Ishikawa (cell line): Measurements from ENCODE around the gene ASPA.

Experiments used
- CREB1 ChIP-seq: IDR thresholded peaks from 2 replicates; pipeline ENCODE4 v1.6.1; 2012; ENCODE audit warnings: low read depth
- EP300 ChIP-seq: IDR thresholded peaks from 2 replicates; pipeline ENCODE4 v1.6.1; 2012; ENCODE audit warnings: borderline replicate concordance
- FOXM1 ChIP-seq: IDR thresholded peaks from 2 replicates; pipeline ENCODE4 v1.6.1; 2012; ENCODE audit warnings: low read depth, borderline replicate concordance
- MAX ChIP-seq: IDR thresholded peaks from 2 replicates; pipeline ENCODE4 v1.6.1; 2012
- RAD21 ChIP-seq: IDR thresholded peaks from 2 replicates; pipeline ENCODE4 v1.6.1; 2012; ENCODE audit warnings: low read depth
- REST ChIP-seq: IDR thresholded peaks from 2 replicates; pipeline ENCODE4 v1.6.1; 2012; ENCODE audit warnings: low read depth, mild to moderate bottlenecking
- TAF1 ChIP-seq: IDR thresholded peaks from 2 replicates; pipeline ENCODE4 v1.6.1; 2012; ENCODE audit warnings: low read depth, mild to moderate bottlenecking
- TEAD4 ChIP-seq: IDR thresholded peaks from 2 replicates; pipeline ENCODE4 v1.6.1; 2012
- ZBTB7A ChIP-seq: IDR thresholded peaks from 2 replicates; pipeline ENCODE4 v1.6.1; 2012; ENCODE audit warnings: low read depth

- TF ChIP-seq EP300 (no peak), MAX (no peak), TAF1 (no peak), TEAD4 (no peak), FOXM1 (no peak), ZBTB7A (no peak), REST (no peak), RAD21 (no peak), CREB1 (no peak)
Observed at GRCh38 chr17:3475251-3475685, 529 bp upstream of the ASPA start.
